ENCODE measurements around the gene NKAIN4.
A peak's percentile ranks its signal among the peaks of the same experiment; 100 is the strongest.

Gene NKAIN4

DNA sequence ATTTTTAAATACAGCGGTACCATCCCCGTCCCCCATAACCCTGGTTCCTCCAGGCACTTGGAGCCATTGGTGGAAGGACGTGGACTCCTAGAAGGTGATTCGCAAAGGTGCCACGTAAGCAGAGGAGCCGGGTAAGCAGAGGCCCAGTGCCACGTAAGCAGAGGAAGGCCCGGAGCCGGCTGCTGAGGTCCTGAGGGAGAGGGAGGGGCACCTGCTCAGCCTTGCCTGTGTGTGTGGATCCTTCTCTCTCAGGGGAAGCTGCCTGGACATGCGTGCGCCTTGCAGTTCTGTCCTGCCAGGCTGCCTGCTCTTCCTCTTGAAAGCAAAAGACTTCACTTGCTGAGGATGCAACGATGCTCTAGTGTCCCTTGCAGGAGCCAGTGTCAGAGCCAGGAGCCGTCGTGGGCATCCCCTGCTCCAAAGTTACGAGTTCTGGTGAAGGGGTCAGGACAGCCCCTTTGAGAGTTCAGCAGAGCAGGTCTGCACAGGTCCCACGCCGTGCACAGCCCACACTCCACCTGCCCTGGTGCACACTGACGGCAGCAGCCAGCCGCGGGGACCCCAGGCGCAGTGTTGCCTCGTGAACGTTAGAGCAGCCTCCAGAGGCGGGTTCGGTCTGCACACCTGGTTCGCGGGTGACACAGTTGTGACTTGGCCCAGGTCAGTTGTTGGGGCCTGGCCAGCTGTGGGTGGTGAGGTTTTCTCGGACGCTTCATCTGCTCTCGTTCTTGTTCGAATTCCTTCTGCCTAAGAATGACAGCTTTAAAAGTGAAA, 1.9 kb upstream of the NKAIN4 start:
- no peak for DNase-seq (ENCODE audit: low read depth)

DNA sequence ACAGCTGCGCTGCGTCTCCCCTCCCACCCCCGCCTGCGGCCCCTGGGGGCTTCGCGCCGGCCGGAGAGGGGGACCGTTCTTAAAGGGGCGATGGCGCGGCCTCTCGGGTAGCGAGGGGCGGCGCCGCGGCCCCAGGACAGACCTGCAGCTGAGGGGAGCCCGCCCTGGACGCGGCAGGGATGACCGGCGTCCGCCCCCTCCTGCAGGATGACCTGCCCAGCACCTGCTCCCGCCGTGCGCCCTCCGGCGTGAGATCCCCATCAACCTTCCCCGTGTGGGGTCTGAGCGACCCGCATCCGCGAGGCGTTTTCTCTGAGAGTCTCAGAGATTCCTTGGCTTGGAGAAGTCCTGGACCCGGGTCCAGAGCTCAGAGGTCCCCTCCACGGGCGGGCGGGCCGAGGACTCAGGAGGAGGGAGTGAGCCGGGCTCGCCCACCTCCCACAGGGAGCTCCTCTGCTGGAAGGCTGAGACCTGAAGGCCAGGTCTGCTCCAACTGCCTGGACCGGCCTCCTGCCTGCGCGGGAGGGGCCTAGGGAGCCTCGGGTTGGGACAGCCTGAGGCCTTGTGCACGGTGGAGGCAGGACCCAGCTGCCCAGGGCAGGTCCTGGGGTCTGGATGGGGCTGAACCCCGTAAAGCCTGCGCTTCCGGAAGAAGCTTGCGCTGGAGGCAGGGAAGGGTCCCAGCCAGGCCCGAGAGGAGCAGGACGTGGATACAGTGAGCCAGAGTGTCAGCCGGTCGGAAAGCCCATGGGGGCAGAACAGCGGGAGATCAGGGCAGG, 532 bp upstream of the NKAIN4 start:
- DNase-seq (ENCODE audit: low read depth), result no peak

DNA sequence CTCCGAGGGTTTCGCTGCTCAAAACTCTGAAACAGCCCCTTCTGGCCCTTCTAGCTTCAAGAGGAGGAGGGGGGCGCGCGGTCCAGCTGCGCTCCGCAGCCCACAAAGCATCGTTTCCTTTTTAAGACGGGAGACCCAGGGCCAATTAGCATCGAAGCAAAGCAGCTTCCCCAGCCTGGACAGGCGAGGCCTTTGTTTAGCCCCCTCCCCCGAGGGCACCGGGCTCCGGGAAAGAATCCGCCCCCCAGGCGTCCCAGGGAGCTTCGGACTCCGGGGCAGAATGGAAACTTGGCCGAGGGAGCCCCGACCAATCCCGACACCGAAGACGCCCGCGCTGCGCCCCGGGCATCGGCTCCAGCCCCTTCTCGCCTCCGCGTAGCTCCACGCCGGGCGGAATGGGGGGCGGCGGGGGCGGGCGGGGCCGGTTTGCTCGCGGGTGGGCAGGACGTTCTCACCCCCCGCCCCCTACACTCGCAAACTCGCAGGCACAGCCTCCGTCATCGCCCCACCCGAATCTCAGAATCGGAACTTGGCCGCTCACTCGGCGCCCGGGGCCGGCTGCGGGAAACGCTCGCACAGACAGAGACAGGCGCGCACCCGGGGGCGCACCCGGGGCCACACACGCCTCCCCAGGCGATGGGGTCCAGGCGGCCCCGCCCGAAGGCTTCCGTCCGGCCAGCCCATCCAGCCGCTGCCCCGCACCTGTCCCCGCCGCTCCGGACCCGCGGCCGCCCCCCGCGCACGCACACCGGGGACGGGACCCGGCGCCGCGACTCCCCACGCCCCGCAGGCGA, 628 bp downstream of the NKAIN4 start:
- no peak for DNase-seq (ENCODE audit: low read depth)

DNA sequence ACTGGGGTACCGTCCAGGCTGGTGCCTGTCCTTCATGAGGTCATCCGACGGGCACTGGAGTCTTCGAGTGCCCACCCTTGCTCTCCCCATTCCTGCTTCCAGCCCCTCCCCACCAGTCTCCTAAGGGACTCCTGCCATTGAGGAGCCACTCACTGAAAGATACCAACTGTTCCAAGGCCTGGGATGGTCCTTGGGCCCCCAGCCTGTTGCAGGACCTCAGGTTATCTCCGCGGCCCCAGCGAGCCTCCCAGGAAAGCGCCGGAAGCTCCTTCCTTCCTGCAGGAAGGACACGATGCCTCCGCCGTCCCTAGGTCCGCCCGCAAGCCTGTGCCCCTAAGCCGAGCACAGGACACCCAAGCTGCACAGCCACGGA, 1.2 kb downstream of the NKAIN4 start:
- DNase-seq (ENCODE audit: low read depth), result no peak

DNA sequence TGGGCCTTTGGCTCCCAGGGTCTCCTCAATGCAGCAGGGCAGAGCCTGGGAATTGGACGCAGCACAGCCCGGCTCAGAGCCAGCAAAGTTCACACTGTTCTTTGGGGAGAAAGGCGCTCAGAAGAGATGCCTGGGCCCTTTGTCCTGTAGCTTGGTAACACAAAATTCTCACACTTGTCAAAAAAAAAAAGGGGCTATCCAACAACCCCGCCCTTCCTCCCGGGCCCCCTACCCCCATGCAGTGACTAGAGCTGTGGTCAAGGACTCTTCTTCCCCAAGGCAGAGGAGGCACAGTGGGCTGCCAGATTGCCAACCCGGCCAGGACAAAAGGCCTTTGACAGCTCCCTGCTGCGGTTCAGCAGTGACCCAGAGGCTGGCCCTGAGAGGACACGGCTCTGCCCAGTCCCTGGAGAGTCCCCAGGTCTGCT, 2.0 kb downstream of the NKAIN4 start:
- DNase-seq (ENCODE audit: low read depth), result no peak

DNA sequence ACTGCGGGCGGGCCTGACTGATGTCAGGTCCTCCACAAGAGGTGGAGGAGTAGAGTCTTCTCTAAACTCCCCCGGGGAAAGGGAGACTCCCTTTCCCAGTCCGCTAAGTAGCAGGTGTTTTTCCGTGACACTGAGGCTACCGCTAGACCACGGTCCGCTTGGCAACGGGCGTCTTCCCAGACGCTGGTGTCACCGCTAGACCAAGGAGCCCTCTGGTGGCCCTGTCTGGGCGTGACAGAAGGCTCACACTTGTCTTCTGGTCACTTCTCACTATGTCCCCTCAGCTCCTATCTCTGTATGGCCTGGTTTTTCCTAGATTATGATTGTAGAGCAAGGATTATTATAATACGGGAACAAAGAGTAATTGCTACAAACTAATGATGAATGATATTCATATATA, 2.9 kb downstream of the NKAIN4 start:
- DNase-seq (ENCODE audit: low read depth), result peak; percentile 33

DNA sequence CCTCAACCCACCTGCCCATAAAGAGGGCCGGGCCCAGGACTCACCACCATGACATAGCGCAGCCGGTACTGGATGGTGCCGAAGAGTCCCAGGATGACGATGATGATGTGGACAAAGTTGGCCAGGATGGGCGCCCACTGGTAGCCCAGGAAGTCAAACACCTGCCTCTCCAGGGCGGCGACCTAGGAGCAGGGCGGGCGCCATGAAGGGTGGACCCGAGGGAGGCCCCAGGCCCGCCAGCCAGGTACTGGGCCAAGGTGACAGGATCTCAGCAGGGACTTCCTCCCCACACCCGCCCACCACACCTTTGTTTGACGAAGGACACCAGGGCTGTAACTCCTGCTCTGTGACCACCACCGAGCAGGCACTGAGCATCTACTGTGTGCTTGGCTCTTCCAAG, 4.4 kb downstream of the NKAIN4 start:
- no peak for DNase-seq (ENCODE audit: low read depth)

DNA sequence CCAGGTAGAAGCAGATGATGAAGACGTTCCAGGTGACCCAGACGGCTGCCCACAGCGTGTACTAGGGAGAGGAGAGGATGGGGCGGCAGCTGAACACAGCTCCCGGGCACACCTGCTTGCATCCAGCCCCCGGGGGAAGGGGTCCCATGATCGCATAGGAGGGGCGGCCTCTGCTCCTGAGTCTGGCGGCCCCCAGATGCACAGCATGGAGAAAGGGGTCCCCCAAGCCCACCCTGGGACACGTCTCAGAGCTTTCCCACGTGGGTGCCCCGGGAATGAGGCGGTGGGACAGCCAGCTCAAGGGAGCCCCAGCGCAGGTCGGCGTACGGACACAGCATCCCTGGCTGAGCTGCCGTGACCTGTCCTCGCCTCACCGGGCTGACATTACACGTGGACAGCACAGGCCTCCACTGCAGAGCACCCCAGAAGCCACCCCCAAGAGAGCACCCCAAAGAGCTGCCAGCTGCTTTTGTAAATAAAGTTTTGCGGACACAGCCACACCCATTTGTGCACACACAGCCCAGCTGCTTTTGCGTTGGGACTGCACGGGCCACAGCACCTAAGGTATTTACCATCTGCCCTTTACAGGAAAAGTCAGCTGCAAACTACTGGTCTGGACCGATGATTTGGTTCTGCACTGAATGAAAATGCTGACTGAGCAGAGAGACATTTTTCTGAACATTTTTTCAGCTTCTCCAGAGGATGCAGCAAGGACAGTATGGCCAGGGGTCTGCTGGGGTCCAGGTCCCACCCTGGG, 5.2 kb downstream of the NKAIN4 start:
- DNase-seq (ENCODE audit: low read depth), result no peak

DNA sequence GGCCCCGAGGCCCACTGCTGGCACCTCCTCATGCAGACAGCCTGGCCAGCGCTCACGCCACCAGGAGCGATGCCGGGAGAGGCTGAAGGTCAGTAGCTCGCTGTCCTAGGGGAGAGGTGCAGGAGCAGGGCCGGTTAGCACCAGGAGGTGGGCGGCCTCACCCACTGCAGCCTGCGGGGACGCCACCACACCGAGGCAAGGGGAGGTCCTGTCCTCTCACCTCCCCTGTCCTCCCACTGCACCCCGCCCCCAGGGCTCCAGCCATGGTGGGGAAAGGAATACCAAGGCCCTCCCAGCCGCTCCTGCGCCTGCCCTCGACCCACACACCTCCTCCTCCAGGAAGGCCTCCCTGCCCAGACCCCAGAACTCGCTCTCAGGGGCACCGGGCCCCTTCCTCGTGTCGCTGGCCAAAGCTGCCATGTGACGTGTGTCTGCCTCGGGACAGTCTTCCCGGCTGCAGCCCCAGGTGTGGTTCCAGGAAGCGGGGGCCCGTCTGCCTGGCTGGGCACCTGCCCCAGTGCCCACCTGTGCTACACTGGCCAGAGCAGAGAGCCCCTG, 6.5 kb downstream of the NKAIN4 start:
- DNase-seq (ENCODE audit: low read depth), result no peak

DNA sequence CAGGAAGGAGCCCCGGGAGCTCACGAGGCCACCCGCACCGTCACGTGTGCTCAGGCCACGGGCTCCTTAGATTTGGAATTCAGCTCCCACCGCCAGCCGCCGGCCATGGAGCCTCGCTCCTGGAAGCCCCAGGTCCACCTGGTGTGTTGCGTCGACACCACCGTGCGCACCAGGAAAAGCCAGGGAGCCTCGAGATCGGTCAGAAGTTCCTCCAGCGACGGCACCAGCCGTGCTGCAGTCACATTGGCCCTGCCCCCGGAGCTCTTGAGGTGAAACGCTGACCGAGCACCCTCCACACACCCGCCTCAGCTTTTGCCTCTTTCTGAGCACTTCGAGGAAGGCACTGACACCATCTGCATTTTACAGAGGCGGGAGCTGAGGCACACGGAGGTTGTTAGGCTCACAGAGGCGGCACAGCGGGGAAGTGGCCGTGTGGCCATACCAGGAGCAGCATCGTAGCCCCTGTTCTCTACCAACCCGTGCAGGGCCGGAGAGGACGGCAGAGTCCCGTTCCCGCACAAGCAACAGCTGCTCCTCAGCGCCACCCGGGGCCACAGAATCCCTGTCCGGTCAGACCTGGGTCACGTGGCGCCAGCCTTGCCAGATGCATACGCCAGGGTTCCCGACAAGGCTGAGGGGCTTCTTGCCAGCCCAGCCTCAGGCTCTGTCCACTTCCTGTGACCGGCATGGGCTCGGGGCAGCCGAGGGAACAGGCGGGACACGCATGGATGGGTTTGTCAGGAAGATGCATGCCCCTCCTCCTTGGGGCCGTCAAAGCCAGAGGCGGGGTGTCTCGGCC, 7.6 kb downstream of the NKAIN4 start:
- DNase-seq (ENCODE audit: low read depth), result no peak

DNA sequence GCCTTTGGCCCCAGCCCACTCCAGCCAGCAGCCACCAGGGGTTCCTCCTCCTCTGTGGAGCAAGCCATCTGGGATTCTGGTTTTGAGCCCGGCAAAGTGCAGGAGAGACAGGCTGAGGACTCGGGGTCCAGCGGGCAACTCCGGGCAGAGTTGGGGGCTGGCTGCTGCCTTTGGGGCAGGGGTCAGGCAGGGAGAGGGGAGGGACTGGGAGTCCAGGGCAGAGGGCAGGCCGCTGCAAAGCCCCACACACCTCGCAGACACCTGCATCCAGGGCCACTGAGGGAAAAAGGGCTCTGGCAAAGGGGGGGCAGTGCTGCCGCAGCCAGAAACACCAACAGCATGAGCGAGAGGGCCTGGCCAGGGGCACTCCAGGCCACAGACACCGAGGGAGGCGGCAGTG, 9.8 kb downstream of the NKAIN4 start:
- DNase-seq (ENCODE audit: low read depth), result no peak

DNA sequence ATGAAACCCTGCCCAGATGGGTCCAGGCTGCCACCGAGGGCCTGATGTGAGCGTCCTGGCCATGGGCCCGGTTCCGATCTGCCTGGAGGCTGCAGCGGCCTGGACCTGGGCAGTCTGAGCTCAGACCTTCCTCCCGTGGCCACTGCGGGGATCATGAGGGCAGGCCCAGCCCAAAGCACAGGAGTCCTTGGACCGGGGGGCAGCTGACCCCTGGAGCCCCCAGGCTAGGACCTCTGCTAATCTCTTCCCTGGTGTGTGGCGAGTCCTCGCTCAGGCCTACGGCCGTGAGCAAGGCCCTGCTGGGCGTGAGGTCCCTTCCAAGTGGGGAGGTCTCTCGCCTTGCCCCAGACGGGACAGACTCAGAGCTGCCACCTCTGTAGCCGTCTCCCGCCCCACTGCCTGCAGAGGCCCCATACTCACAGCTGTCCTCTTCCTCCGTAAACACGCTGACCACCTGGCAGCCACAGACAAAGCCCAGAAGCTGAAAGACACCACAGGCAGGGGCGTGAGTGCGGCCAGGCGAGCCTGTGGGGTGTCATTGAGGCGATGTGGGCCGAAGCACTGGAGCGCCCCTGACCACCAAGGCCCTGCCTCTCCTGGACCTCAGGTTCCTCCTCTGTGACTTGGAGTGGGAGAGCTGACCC, 10.5 kb downstream of the NKAIN4 start:
- no peak for DNase-seq (ENCODE audit: low read depth)

DNA sequence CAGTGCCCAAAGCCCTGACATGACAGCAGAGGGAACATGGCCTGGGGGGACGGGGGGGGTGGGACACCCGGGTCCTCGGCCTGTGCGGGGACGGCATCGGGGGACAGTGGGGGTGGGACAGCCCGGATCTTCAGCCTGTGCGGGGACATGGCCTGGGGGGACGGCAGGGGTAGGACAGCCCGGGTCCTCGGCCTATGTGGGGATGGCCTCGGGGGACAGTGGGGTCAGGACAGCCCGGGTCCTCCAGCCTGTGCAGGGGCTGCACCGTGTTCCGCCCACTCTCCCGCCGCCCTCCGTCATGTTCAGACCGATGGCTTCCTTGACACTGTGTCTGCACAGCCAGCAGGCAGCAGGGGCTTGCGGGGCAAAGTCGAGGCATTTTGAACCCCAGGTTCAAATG, 11.5 kb downstream of the NKAIN4 start:
- no peak for DNase-seq (ENCODE audit: low read depth)

DNA sequence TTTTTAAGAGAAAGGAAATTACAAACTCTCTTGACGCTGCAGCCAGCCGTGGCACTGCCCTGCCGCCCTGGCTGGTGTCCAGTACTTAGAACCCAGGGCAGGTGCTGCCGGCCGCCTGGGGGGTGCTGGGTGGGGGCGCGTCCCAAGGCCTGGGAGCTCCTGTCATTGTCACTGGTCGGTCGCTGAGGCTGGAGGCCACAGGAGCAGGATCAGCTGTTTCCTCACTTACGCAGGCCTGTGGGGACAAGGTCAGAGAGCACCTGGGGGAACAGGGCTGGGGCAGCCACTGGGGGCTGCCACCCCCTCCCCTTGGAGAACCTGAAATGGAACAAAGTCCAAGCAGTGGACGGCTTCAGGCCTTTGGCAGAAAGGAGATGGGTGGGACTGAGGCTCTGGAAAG, 13.0 kb downstream of the NKAIN4 start:
- DNase-seq (ENCODE audit: low read depth), result no peak

DNA sequence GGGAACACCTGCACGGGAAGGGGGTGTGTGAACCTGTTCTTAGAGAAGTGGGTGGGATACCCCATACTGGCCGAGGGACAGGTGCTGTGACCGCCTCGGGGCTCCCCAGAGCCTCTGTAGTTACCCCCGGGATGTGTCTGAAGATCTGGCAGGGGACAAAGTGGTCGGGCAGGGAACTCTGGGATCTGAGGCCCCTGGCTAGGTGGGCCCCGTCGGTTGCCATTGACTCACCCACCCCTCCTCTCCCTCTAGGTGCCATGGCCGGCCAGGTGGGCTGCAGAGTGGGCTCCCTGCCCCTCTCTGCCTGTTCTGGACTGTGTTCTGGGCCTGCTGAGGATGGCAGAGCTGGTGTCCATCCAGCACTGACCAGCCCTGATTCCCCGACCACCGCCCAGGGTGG, 14.3 kb downstream of the NKAIN4 start:
- DNase-seq (ENCODE audit: low read depth), result no peak

DNA sequence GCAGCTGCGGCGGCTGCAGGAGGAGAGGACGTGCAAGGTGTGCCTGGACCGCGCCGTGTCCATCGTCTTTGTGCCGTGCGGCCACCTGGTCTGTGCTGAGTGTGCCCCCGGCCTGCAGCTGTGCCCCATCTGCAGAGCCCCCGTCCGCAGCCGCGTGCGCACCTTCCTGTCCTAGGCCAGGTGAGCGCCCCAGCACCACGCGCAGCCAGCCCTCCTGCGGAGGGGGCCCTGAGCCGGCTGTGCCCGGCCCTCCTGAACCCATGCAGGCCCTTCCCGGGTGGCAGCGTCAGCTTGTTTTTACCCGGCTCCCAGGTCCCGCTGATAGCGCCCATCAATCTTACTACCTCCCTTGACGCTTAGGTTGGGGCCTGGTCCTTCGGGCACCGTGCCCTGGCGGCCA, 14.8 kb downstream of the NKAIN4 start:
- DNase-seq (ENCODE audit: low read depth), result no peak

DNA sequence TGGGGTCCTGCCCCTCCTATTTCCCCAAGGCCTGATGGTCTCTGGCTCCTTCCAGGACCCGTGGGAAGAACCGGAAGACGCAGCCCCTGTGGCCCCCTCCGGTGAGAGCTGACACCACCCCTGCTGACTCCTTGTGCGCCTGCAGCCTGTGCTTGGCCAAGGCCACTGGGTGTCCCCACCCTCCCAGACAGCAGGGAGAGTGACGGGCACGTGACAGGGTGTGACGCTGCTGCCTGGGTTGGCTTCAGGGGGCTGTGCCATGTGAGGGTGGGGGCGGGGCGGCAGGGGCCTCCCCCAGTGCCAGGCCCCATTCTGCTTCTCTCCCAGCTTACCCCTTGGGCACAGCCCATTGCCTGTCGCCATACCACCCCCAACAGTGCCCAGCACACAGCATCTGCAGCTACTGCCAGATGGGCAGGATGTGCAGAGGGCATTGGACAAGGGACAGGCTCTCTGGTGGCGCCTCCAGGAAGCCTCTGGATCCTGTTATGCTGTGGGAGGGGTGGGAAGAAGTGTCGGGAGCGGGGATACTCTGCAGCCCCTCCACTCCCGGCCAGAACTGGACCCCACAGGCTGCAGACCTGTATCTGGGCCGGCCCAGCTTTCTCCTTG, 15.6 kb downstream of the NKAIN4 start:
- no peak for DNase-seq (ENCODE audit: low read depth)

DNA sequence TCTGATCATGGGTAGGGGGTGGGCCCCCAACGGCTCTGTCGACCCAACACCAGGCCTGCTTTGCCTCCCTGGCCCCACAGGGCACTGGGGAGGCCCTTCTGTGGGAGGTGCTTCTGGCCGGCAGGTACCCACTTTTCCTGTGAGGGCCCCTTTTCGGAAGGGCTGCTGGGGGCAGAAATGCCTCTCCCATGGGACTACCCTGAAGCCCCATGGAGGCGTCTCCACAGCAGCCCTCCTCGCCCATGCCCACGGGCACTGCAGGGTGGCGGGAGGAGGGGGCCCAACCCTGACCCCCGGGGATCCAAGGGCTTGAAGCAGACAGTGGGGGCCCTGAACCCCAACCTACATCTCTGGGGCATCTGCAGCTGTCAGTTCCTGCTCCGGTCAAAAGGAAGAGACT, 16.2 kb downstream of the NKAIN4 start:
- no peak for DNase-seq (ENCODE audit: low read depth)

DNA sequence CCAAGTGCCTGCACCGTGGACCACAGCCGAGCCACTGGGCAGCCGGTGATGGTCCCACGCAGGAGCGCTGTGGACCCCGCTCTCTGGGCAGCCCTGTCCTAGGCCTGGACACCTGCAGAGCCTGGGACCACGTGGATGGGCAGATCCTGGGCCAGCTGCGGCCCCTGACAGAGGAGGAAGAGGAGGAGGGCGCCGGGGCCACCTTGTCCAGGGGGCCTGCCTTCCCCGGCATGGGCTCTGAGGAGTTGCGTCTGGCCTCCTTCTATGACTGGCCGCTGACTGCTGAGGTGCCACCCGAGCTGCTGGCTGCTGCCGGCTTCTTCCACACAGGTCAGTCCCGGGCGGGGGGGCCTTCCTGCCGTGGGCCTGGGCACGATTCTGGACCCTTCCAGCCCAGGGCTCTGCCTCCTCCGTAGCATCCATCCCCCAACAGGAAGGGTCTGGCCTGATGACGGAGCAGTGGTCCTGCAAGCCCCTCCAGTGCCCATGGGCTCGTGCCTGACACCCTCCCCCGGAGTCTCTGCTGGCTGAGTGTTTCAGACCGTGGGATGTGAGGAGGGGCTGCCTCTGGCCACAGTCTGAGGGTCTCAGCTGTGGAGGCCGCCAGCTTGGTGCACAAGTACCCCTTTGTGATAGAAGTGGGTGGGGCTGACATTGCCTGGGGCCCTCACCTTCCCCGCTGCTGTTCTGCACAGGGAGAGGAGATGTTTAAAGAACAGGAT, 18.0 kb downstream of the NKAIN4 start:
- no peak for DNase-seq (ENCODE audit: low read depth)

Data from EH (cell line).